Measurements from ENCODE around the gene TEC. TPM values are rescaled to one million over a fixed set of nuclear protein-coding genes. Genes with fewer than 3 reads are reported as not detected.
"Not testable (repeated sequence)": the region's sequence is repeated elsewhere in the genome, so short reads cannot be mapped to it uniquely, and the experiment has no call there.

The TEC gene
- total RNA-seq (1 to 10 TPM; 2.1 to 5.8 (median 3.5) TPM), polyA plus RNA-seq (1 to 10 TPM in 1 of 2 donors, under 1 TPM in 1; 0.91 to 2.0 TPM), total RNA-seq (10.0 reads per million, percentile 35 among the genes with 10 or more reads in this experiment)

- Mint-ChIP-seq H3K4me3 (peak within 1 kb of the TSS; percentile 95 to 98 (median 97)), H3K27me3 (no peaks in the 10 kb centered on the region), H3K4me1 (peaks cover 6 to 28% (median 22%) of the 10 kb centered on the region in 7 donors), H3K9me3 (peaks cover 0 to 2% (median 0%) of the 10 kb centered on the region in 11 donors), H3K36me3 (peaks cover 0 to 6% (median 0%) of the 10 kb centered on the region in 5 donors), H3K27ac (peak within 1 kb of the TSS; percentile 68 to 94 (median 86))
- H3K9me3 ChIP-seq (ENCODE audit: control insufficient read depth in 2 of 3, low read length in 3 of 3): no peaks in the 10 kb centered on the region
- ChIA-PET POLR2A (no interaction called here), CTCF (no interaction called here)
- intact Hi-C loops (cut with micrococcal nuclease): loop anchor here (1.0 to 5.0 kb wide), 8 partner anchors 72 to 562 kb away; partner anchors contain the start of genes FRYL (in 2 of the 2), NFXL1 (in 2 of the 2), SLAIN2 (in 2 of the 2) and CNGA1 (in 1 of the 2)
- peaks cover 0 to 6% of the 10 kb centered on the region in 2 donors for H3K4me1 ChIP-seq (ENCODE audit: control insufficient read depth in 2 of 2, insufficient read depth in 2 of 2, low read length in 2 of 2)
- peak within 1 kb of the TSS; percentile 88 for H3K4me3 ChIP-seq (ENCODE audit: low read length)
- peak within 1 kb of the TSS; percentile 73 for H3K27ac ChIP-seq (ENCODE audit: low read depth, low read length)
- ATAC-seq (peak; percentile 32), DNase-seq (peak in 8 of 9 donors; percentile 21 to 51 (median 33))
- peaks cover 0 to 5% (median 0%) of the 10 kb centered on the region in 3 experiments for H3K36me3 ChIP-seq (ENCODE audit: control insufficient read depth in 2 of 3, insufficient read depth in 3 of 3, low read length in 3 of 3)
- H3K27me3 ChIP-seq (ENCODE audit: control insufficient read depth in 2 of 2, insufficient read depth in 2 of 2, low read length in 2 of 2): no peaks in the 10 kb centered on the region
Observed at GRCh38 chr4:48268956-48269860, at the start of gene TEC. Gene TEC (minus strand): TSS chr4:48269838. CDS start chr4:48228614, 41,224 bp downstream.

GRCh38 chr4:48315728-48316630 lies 46.3 kb upstream of the TEC start:
- peaks cover 0 to 6% (median 0%) of the 10 kb centered on the region in 5 donors for H3K27me3 Mint-ChIP-seq

GRCh38 chr4:48314746-48315145 lies 45.1 kb upstream of the TEC start:
- H3K4me1 ChIP-seq (ENCODE audit: control insufficient read depth in 2 of 2, insufficient read depth in 2 of 2, low read length in 2 of 2); H3K27me3 Mint-ChIP-seq; H3K4me1 Mint-ChIP-seq; H3K9me3 Mint-ChIP-seq; H3K27me3 ChIP-seq (ENCODE audit: control insufficient read depth in 2 of 2, insufficient read depth in 2 of 2, low read length in 2 of 2); H3K4me3 Mint-ChIP-seq; H3K36me3 ChIP-seq (ENCODE audit: control insufficient read depth in 2 of 3, insufficient read depth in 3 of 3, low read length in 3 of 3); POLR2A ChIA-PET; H3K27ac Mint-ChIP-seq; H3K4me3 ChIP-seq (ENCODE audit: low read length); H3K36me3 Mint-ChIP-seq; H3K27ac ChIP-seq (ENCODE audit: low read depth, low read length); ATAC-seq; DNase-seq; H3K9me3 ChIP-seq (ENCODE audit: control insufficient read depth in 2 of 3, low read length in 3 of 3): not testable (repeated sequence)
- intact Hi-C loops (cut with micrococcal nuclease): loop anchor here (5.0 kb wide), 3 partner anchors 68 to 648 kb away; no protein-coding TSS in a partner anchor
- CTCF ChIA-PET: interaction anchor here (1.1 kb wide), 1 partner anchor 323 kb away, joined by 3 read pairs; no protein-coding TSS in a partner anchor

More at GRCh38 chr4:48315728-48316630, 46.3 kb upstream of the TEC start:
- H3K4me1 ChIP-seq (ENCODE audit: control insufficient read depth in 2 of 2, insufficient read depth in 2 of 2, low read length in 2 of 2): no peaks in the 10 kb centered on the region
- CTCF ChIA-PET: interaction anchor here (1.1 kb wide), 1 partner anchor 321 kb away, joined by 3 read pairs; no protein-coding TSS in a partner anchor
- ATAC-seq (peak; percentile 61), DNase-seq (peak in 7 of 9 donors; percentile 13 to 53 (median 33))
- no peaks in the 10 kb centered on the region for H3K27me3 ChIP-seq (ENCODE audit: control insufficient read depth in 2 of 2, insufficient read depth in 2 of 2, low read length in 2 of 2)
- H3K27ac ChIP-seq (ENCODE audit: low read depth, low read length): no peak overlapping the region
- Mint-ChIP-seq H3K4me1 (peaks cover 0 to 5% (median 0%) of the 10 kb centered on the region in 7 donors), H3K4me3 (no peak overlapping the region), H3K9me3 (no peaks in the 10 kb centered on the region), H3K27ac (peak overlapping the region in 1 of 9 donors; percentile 46), H3K36me3 (no peaks in the 10 kb centered on the region)
- no peaks in the 10 kb centered on the region for H3K9me3 ChIP-seq (ENCODE audit: control insufficient read depth in 2 of 3, low read length in 3 of 3)
- POLR2A ChIA-PET: no interaction called here
- H3K4me3 ChIP-seq (ENCODE audit: low read length): no peak overlapping the region
- no peaks in the 10 kb centered on the region for H3K36me3 ChIP-seq (ENCODE audit: control insufficient read depth in 2 of 3, insufficient read depth in 3 of 3, low read length in 3 of 3)
- intact Hi-C loops (cut with micrococcal nuclease): loop anchor here (1.0 to 5.0 kb wide), 6 partner anchors 25 to 647 kb away; partner anchors contain the start of gene SLAIN2 (in 2 of the 2)

- no peak overlapping the region for H3K4me3 ChIP-seq (ENCODE audit: low read length)
- H3K36me3 ChIP-seq (ENCODE audit: control insufficient read depth in 2 of 3, insufficient read depth in 3 of 3, low read length in 3 of 3): no peaks in the 10 kb centered on the region
- H3K27ac ChIP-seq (ENCODE audit: low read depth, low read length): no peak overlapping the region
- ChIA-PET CTCF (interaction anchor here (0.8 kb wide), 1 partner anchor 428 kb away, joined by 3 read pairs; no protein-coding TSS in a partner anchor), POLR2A (no interaction called here)
- DNase-seq (no peak), ATAC-seq (no peak)
- no peaks in the 10 kb centered on the region for H3K27me3 ChIP-seq (ENCODE audit: control insufficient read depth in 2 of 2, insufficient read depth in 2 of 2, low read length in 2 of 2)
- H3K4me1 Mint-ChIP-seq: peaks cover 0 to 5% (median 0%) of the 10 kb centered on the region in 7 donors
- H3K36me3 Mint-ChIP-seq: no peaks in the 10 kb centered on the region
- no peak overlapping the region for H3K4me3 Mint-ChIP-seq
- no peaks in the 10 kb centered on the region for H3K4me1 ChIP-seq (ENCODE audit: control insufficient read depth in 2 of 2, insufficient read depth in 2 of 2, low read length in 2 of 2)
- intact Hi-C loops (cut with micrococcal nuclease): no loop called here
- no peak overlapping the region for H3K27ac Mint-ChIP-seq
- no peaks in the 10 kb centered on the region for H3K9me3 ChIP-seq (ENCODE audit: control insufficient read depth in 2 of 3, low read length in 3 of 3)
- H3K27me3 Mint-ChIP-seq: peaks cover 0 to 19% (median 0%) of the 10 kb centered on the region in 5 donors
- no peaks in the 10 kb centered on the region for H3K9me3 Mint-ChIP-seq
Observed at GRCh38 chr4:48311896-48312295, 42.3 kb upstream of the TEC start.

GRCh38 chr4:48308901-48309300 lies 39.3 kb upstream of the TEC start:
- H3K36me3 Mint-ChIP-seq: no peaks in the 10 kb centered on the region
- CTCF ChIA-PET: no interaction called here
- no peaks in the 10 kb centered on the region for H3K9me3 Mint-ChIP-seq

GRCh38 chr4:48307528-48307927 lies 37.9 kb upstream of the TEC start:
- no peak for ATAC-seq
- intact Hi-C loops (cut with micrococcal nuclease): no loop called here
- Mint-ChIP-seq H3K9me3 (peaks cover 0 to 2% (median 0%) of the 10 kb centered on the region in 11 donors), H3K27me3 (peaks cover 0 to 26% (median 4%) of the 10 kb centered on the region in 5 donors), H3K27ac (no peak overlapping the region), H3K36me3 (no peaks in the 10 kb centered on the region), H3K4me3 (no peak overlapping the region), H3K4me1 (peaks cover 0 to 4% (median 0%) of the 10 kb centered on the region in 7 donors)
- H3K36me3 ChIP-seq (ENCODE audit: control insufficient read depth in 2 of 3, insufficient read depth in 3 of 3, low read length in 3 of 3): no peaks in the 10 kb centered on the region
- no peak for DNase-seq
- ChIA-PET POLR2A (no interaction called here), CTCF (no interaction called here)
- H3K4me1 ChIP-seq (ENCODE audit: control insufficient read depth in 2 of 2, insufficient read depth in 2 of 2, low read length in 2 of 2): no peaks in the 10 kb centered on the region
- no peak overlapping the region for H3K27ac ChIP-seq (ENCODE audit: low read depth, low read length)
- H3K4me3 ChIP-seq (ENCODE audit: low read length): no peak overlapping the region
- no peaks in the 10 kb centered on the region for H3K9me3 ChIP-seq (ENCODE audit: control insufficient read depth in 2 of 3, low read length in 3 of 3)
- no peaks in the 10 kb centered on the region for H3K27me3 ChIP-seq (ENCODE audit: control insufficient read depth in 2 of 2, insufficient read depth in 2 of 2, low read length in 2 of 2)

More at GRCh38 chr4:48308901-48309300, 39.3 kb upstream of the TEC start:
- no peak overlapping the region for H3K27ac Mint-ChIP-seq
- intact Hi-C loops (cut with micrococcal nuclease): no loop called here
- no peaks in the 10 kb centered on the region for H3K27me3 ChIP-seq (ENCODE audit: control insufficient read depth in 2 of 2, insufficient read depth in 2 of 2, low read length in 2 of 2)
- POLR2A ChIA-PET: no interaction called here
- no peaks in the 10 kb centered on the region for H3K4me1 ChIP-seq (ENCODE audit: control insufficient read depth in 2 of 2, insufficient read depth in 2 of 2, low read length in 2 of 2)
- no peak for DNase-seq
- peaks cover 0 to 23% (median 0%) of the 10 kb centered on the region in 5 donors for H3K27me3 Mint-ChIP-seq
- H3K36me3 ChIP-seq (ENCODE audit: control insufficient read depth in 2 of 3, insufficient read depth in 3 of 3, low read length in 3 of 3): no peaks in the 10 kb centered on the region
- H3K4me3 ChIP-seq (ENCODE audit: low read length): no peak overlapping the region
- peaks cover 0 to 4% (median 0%) of the 10 kb centered on the region in 7 donors for H3K4me1 Mint-ChIP-seq
- ATAC-seq: no peak
- H3K27ac ChIP-seq (ENCODE audit: low read depth, low read length): no peak overlapping the region
- no peak overlapping the region for H3K4me3 Mint-ChIP-seq
- H3K9me3 ChIP-seq (ENCODE audit: control insufficient read depth in 2 of 3, low read length in 3 of 3): no peaks in the 10 kb centered on the region
